OCI-LY1 (cell line): ENCODE measurements around the gene CISD2.

ENCODE experiments used
- CTCF ChIP-seq: fragments of 200-600 bp; sonication (generic), shearing (Covaris generic); IDR thresholded peaks from 2 replicates; pipeline ENCODE4 v1.5.1; 2017; ENCODE audit warnings: mild to moderate bottlenecking, antibody characterized with exemption, low read length, moderate library complexity, mixed read lengths
- EZH2 ChIP-seq: fragments of 200-600 bp; sonication (generic), shearing (Covaris generic); IDR thresholded peaks from 2 replicates; pipeline ENCODE4 v1.8.0; 2017; ENCODE audit warnings: borderline replicate concordance, mixed run types, mild to moderate bottlenecking, antibody characterized with exemption, low read length, moderate library complexity, mixed read lengths

GRCh38 chr4:102862747-102863146 is 6.0 kb upstream of the CISD2 start:
- TF ChIP-seq CTCF (no peak), EZH2 (no peak)
